HG02884 (cell line): ENCODE results near the gene UGT1A8.
"Not testable (repeated sequence)": the region's sequence is repeated elsewhere in the genome, so short reads cannot be mapped to it uniquely, and the experiment has no call there.

ENCODE experiments used
- ATAC-seq: cut with Tn5 transposase; IDR thresholded peaks from one replicate; pipeline ENCODE4 v1.9.1; 2021; ENCODE audit warnings: mild to moderate bottlenecking, moderate library complexity; ENCODE audit not compliant: unreplicated experiment

Gene UGT1A8

DNA sequence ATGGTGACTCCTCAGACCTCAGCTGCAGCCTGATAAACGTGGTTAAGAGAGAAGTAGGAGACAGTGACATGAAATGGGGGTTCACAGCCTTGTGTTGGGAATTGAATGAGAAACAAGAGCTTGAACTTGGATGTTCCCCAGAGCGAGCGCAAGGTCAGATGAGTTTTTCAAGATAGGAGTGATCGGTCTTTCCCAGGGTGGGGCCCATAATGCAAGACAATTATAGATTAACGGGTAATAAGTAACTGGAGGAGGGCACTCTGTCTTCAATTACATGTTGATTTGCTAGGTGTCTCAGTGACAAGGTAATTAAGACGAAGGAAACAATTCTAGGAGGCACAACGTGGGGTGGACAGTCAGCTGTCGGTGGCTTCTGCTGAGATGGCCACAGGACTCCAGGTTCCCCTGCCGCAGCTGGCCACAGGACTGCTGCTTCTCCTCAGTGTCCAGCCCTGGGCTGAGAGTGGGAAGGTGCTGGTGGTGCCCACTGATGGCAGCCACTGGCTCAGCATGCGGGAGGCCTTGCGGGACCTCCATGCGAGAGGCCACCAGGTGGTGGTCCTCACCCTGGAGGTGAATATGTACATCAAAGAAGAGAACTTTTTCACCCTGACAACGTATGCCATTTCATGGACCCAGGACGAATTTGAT lies 95.3 kb downstream of the UGT1A8 start, which contains the start of gene UGT1A5:
Gene UGT1A5, plus strand, starts transcription at position 297 of the 651 bp plus-strand sequence. Its CDS starts 85 bp downstream, at position 382.
- ATAC-seq: no peak

DNA sequence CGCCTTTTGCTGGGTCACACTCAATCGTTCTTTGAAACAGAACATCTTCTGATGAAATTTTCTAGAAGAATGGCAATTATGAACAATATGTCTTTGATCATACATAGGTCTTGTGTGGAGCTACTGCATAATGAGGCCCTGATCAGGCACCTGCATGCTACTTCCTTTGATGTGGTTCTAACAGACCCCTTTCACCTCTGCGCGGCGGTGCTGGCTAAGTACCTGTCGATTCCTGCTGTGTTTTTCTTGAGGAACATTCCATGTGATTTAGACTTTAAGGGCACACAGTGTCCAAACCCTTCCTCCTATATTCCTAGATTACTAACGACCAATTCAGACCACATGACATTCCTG lies 95.8 kb downstream of the UGT1A8 start:
- ATAC-seq: no peak

GRCh38 chr2:233714121-233714520 lies 96.7 kb downstream of the UGT1A8 start:
- ATAC-seq: no peak

GRCh38 chr2:233718552-233718951 lies 101.1 kb downstream of the UGT1A8 start, which contains the start of gene UGT1A4:
Gene UGT1A4 (plus strand): TSS chr2:233718736. CDS start chr2:233718821, 85 bp downstream.
- no peak for ATAC-seq

GRCh38 chr2:233728723-233729301 lies 111.4 kb downstream of the UGT1A8 start, which contains the start of gene UGT1A3:
Gene UGT1A3 (plus strand): TSS chr2:233729042. CDS start chr2:233729127, 85 bp downstream.
- no peak for ATAC-seq

DNA sequence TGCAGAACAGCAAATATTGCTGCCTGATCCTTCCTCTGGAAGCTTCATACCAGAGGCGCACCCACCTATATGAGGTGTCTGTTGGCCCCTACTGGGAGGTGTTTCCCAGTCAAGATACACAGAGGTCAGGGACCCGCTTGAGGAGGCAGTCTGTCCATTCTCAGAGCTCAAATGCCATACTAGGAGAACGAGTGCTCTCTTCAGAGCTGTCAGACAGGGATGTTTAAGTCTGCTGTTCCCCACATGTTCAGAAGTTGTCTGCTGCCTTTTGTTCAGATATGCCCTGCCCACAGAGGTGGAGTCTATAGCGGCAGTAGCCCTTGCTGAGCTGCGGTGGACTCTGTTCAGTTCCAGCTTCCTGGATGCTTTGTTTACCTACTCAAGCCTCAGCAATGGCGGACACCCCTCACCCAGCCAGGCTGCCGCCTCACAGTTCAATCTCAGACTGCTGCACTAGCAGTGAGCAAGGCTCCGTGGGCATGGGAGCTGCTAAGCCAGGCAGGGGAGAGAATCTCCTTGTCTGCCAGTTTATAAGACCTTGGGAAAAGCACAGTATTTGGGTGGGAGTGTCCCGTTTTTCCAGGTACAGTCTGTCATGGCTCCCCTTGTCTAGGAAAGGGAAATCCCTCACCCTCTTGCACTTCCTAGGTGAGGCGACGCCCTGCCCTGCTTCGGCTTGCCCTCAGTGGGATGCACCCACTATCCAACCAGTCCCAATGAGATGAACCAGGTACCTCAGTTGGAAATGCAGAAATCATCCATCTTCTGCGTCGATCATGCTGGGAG lies 119.6 kb downstream of the UGT1A8 start:
- not testable (repeated sequence) for ATAC-seq

DNA sequence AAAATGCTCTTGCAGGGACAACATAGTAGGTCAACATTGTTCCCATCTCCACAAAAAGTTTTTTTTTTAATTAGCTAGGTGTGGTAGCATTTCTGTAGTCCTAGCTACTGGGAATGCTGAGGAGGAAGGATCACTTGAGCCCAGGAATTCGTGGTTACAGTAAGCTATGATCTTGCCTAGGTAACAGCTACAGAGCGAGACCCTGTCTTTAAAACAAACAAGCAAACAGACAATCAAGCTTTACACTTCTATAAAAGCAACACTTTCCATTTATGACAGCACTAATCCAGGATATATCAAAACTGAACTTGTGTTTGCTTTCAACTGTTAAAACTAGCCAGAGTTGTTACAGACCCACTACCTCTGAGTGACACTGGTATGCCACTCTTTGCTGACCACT lies 123.4 kb downstream of the UGT1A8 start:
- no peak for ATAC-seq

- ATAC-seq: no peak
Measured at GRCh38 chr2:233743464-233744259, 126.2 kb downstream of the UGT1A8 start.

- ATAC-seq: no peak
Measured at GRCh38 chr2:233745073-233745755, 127.8 kb downstream of the UGT1A8 start.

DNA sequence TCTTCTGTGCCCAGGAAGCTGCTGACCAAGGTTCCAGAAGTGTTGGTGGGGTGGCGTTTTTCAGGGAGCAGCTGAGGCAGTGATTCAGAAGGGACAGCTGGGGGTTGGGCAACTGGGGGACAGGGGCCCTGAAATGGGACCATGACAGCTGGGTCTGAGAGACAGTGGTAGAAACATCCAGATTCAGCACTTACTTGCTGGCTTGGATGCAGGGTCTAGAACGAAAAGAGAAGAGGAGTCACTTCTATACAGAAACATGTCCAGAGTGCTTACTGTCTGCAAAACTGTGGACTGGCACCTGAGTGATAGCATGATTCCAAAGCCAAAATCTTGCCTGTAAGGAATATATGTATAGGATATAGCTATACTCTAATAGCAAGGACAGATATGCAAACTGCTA lies 128.4 kb downstream of the UGT1A8 start:
- not testable (repeated sequence) for ATAC-seq

GRCh38 chr2:233746475-233747282 lies 129.2 kb downstream of the UGT1A8 start:
- no peak for ATAC-seq

GRCh38 chr2:233747283-233747544 lies 129.8 kb downstream of the UGT1A8 start:
- no peak for ATAC-seq

GRCh38 chr2:233750689-233751088 lies 133.3 kb downstream of the UGT1A8 start:
- not testable (repeated sequence) for ATAC-seq

- not testable (repeated sequence) for ATAC-seq
Measured at GRCh38 chr2:233751212-233752009, 134.0 kb downstream of the UGT1A8 start.

DNA sequence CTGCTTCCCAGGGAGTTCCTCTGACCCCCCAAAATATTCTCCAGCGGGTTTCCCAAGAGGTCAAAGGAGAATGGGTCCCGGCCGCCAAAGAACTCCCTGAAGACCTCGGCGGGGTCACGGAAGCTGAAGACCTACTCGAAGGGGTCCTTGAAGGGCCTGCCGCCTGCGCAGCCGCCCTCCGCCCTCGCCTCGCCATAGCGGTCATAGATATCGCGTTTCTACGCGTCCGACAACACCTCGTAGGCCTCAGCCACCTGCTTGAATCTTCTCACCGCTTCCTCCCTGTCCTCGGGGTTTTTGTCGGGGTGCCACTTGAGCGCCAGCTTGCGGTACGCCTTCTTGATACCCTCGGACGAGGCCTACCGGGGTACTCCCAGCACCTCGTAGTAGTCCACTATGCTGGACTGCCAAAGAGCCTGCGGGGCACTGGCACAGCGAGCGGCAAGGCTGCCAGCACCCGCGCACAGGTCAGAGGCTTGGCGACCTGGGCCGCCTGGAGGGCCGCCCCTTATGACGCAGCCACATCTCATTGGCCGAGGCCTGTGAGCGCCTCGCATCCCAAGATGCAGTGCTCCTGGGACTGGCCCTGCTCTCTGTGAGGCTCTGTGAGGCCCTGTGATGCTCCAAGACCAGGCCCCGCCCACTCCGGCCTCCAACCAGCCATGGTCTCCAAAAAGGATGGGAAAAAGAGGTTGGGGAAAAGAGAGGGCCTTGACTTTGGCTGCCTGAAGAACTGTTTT lies 137.6 kb downstream of the UGT1A8 start:
- no peak for ATAC-seq

- no peak for ATAC-seq
Measured at GRCh38 chr2:233756429-233757081, 139.1 kb downstream of the UGT1A8 start.

DNA sequence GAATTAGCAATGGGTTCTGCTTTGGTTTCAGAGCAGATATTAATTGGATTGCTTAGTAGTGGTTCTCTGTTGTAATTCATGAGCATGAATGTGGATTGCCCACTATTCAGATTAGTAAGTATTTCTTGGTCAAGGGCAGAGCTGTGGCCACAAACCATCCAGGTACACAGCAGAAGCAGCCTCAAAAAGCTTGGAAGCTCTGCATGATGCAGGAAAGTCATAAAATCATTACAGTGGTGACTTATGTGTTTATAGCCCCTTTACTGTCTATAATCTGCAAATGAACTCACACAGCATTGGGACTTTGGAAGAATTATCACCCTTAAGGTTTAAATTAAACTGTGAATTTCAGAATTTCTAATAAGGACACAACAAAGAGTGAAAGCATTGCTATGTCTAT lies 140.7 kb downstream of the UGT1A8 start:
- no peak for ATAC-seq

- ATAC-seq: no peak
Measured at GRCh38 chr2:233758849-233759248, 141.4 kb downstream of the UGT1A8 start.
